ENCODE data around the gene EYA2. TPM values are rescaled to one million over a fixed set of nuclear protein-coding genes. Genes with fewer than 3 reads are reported as not detected.

EYA2 gene
- total and polyA plus RNA-seq, 12 donors: 0.54 to 2.2 (median 1.4) TPM

DNA sequence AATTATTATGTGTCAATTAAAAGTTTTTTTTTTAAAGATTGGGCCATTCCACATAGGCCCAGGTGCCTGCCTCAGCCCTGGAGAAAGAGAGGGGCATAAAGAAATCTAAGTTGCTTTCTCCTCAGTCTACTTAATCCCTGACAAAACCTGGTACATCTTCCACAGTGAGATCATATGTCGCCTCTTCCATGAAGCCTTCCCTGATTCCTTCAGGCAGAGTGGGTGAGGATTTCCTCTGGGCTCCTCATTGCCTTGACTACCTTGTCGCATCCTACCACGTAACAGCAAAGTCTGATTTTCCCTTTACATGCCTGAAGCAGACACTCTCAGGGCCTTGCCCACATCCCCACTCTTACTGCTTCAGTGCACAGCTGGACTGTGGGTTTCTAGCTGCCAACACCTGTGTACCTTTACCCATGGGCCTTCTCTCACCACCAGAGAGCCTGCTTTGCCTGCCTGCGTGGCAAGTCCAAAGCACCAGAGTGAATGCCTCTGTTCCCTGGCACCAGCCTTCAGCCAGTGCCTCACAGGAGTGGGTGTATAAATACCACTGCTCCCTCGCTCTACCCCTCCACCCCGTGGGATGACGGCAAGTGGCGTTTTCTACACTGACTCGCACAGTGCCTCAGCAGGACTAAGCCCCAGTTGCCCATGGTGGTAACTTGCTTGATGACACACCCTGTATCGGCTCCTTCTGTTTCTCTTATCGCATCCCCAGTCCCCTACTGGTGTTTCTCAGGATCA, 68.0 kb downstream of the EYA2 start:
- H3K4me3 ChIP-seq: no peak overlapping the region
- no peaks in the 10 kb centered on the region for H3K9me3 ChIP-seq (replicated peaks in 1 of 3)
- TF ChIP-seq, protein P1, sequence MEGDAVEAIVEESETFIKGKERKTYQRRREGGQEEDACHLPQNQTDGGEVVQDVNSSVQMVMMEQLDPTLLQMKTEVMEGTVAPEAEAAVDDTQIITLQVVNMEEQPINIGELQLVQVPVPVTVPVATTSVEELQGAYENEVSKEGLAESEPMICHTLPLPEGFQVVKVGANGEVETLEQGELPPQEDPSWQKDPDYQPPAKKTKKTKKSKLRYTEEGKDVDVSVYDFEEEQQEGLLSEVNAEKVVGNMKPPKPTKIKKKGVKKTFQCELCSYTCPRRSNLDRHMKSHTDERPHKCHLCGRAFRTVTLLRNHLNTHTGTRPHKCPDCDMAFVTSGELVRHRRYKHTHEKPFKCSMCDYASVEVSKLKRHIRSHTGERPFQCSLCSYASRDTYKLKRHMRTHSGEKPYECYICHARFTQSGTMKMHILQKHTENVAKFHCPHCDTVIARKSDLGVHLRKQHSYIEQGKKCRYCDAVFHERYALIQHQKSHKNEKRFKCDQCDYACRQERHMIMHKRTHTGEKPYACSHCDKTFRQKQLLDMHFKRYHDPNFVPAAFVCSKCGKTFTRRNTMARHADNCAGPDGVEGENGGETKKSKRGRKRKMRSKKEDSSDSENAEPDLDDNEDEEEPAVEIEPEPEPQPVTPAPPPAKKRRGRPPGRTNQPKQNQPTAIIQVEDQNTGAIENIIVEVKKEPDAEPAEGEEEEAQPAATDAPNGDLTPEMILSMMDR (IDR thresholded peaks at IDR 0.05): no peak
- no peak for TF ChIP-seq POLR2A (IDR thresholded peaks at IDR 0.05)
- no peaks in the 10 kb centered on the region for H3K27me3 ChIP-seq
- H3K36me3 ChIP-seq (replicated peaks in 1 of 2): no peaks in the 10 kb centered on the region
- no peaks in the 10 kb centered on the region for H3K4me1 ChIP-seq (replicated peaks in 1 of 2)
- intact Hi-C loops (cut with DNase I): no loop called here
- H3K27ac ChIP-seq: no peak overlapping the region
- no peak for DNase-seq
- WGBS, 4 donors: 73 to 78% (median 75%) methylated on average over 11 of the region's 11 CpGs

DNA sequence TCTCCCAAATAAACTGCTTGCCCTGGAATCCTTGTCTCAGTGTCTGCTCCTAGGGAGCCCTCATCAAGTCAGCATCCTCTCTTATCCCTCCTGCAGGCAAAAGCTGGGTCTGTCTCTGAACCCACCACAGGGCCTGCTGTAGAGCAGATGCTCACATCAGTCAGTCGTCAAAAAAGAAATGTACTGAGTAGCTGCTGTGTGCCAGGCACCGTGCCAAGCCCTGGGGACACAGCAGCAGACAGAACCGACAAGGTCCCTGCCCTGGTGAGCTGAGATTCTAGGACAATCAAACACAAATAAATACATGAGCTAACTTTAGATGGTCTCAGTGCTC, 68.5 kb downstream of the EYA2 start:
- H3K27me3 ChIP-seq: no peaks in the 10 kb centered on the region
- WGBS, 4 donors: 28 to 54% (median 40%) methylated on average over 3 of the region's 3 CpGs
- intact Hi-C loops (cut with DNase I): no loop called here
- H3K27ac ChIP-seq: no peak overlapping the region
- H3K9me3 ChIP-seq (replicated peaks in 1 of 3): no peaks in the 10 kb centered on the region
- DNase-seq: no peak
- H3K4me1 ChIP-seq (replicated peaks in 1 of 2): no peaks in the 10 kb centered on the region
- TF ChIP-seq POLR2A (IDR thresholded peaks at IDR 0.05): no peak
- TF ChIP-seq, protein P1 (IDR thresholded peaks at IDR 0.05): no peak
- H3K4me3 ChIP-seq: no peak overlapping the region
- no peaks in the 10 kb centered on the region for H3K36me3 ChIP-seq (replicated peaks in 1 of 2)

DNA sequence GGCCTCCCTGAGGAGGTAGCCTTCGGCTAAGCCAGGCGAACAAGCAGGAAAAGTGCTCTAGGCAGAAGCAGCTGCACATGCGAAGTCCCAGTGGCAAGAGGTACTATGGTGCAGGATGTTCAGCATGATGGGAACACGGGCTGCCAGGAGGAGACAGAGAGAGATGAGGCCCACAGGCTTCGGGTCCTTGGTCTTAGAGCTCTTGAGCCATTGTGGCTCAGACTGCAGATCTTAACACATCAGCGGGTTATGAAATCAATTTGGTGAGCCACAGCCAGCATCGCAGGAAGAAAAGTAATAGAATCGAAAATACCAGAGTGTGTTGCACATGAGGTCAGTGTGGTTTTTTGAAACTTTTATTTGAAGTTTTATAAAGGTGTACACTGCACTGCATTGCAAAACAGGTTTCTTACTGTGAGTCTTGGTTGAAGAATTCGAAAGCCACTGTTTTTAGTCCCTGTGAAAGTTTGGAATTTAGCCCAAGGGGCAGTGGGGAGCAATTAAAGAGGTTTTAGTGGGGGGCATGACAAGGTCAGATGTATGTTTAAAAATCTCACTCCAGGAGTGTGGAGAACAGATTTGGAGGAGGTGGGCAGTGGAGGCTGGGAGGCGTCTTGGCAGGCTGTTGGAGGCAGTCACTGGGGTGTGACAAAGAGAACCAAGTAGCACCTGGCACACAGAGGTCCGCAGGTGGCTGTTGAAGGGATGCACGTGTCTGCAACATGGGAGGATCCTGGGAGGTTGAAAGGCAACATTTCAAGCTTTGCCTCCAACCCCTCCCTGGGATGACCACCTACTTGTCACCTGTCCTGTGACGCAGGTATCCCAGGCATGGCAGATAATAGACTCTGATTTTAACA, 69.3 kb downstream of the EYA2 start:
- TF ChIP-seq POLR2A (IDR thresholded peaks at IDR 0.05): no peak
- TF ChIP-seq, protein P1 (IDR thresholded peaks at IDR 0.05): no peak
- WGBS, 4 donors: 79 to 88% (median 82%) methylated on average over 13 of the region's 13 CpGs
- no peaks in the 10 kb centered on the region for H3K27me3 ChIP-seq
- no peak overlapping the region for H3K4me3 ChIP-seq
- DNase-seq: no peak
- H3K36me3 ChIP-seq (replicated peaks in 1 of 2): no peaks in the 10 kb centered on the region
- no peaks in the 10 kb centered on the region for H3K9me3 ChIP-seq (replicated peaks in 1 of 3)
- H3K27ac ChIP-seq: no peak overlapping the region
- H3K4me1 ChIP-seq (replicated peaks in 1 of 2): no peaks in the 10 kb centered on the region
- intact Hi-C loops (cut with DNase I): no loop called here

DNA sequence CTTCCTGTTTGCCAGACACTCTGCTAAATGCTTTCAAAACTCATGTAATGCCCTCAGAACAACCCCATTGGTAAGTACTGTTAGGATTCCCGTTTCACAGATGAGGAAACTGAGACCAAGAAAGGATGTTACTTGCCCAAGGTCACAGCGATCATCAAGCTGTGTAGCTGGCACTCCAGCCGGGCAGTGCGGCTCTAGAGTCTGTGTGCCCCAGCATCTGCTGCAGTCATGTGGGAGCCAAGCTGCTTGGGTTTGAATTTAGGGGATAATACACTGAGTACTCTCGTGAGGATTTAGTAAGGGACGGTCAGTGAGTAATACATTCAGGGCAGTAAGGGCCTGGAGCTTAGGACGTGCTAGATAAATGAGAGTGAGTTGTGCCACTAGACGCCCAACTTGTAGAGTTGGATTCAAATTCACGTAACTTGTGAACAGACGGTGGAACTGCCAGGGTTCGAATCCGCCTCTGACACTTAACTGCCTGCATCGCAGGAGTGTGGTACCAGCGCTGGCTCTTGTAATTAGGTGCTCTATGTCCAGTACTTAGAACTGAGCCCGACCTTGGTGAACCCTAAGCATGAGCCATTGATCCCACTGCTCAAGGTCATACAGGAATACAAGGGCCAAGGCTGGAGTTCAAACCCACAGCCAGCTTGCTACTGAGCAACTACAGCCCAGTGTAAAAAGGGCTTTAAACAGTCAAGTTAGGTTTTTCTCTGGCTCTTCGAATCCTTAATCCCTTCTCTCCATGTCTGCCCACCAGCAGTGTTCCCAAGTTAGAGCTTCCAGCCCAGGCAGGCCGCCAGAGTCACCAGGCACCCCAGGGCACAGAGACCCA, 70.2 kb downstream of the EYA2 start:
- TF ChIP-seq, protein P1 (IDR thresholded peaks at IDR 0.05): no peak
- TF ChIP-seq POLR2A (IDR thresholded peaks at IDR 0.05): no peak

More for the DNA sequence above, 70.2 kb downstream of the EYA2 start:
- no peaks in the 10 kb centered on the region for H3K9me3 ChIP-seq (replicated peaks in 1 of 3)
- intact Hi-C loops (cut with DNase I): no loop called here
- no peak overlapping the region for H3K4me3 ChIP-seq
- no peaks in the 10 kb centered on the region for H3K4me1 ChIP-seq (replicated peaks in 1 of 2)
- no peak for DNase-seq
- no peaks in the 10 kb centered on the region for H3K27me3 ChIP-seq
- no peaks in the 10 kb centered on the region for H3K36me3 ChIP-seq (replicated peaks in 1 of 2)
- no peak overlapping the region for H3K27ac ChIP-seq
- 81 to 86% (median 86%) methylated on average over 16 to 17 of the region's 17 CpGs for WGBS, 4 donors

All from adrenal gland (tissue), 12 donors.